PC-9 (cell line): ENCODE data around the gene FKBP1A. TPM values are rescaled to one million over a fixed set of nuclear protein-coding genes. Genes with fewer than 3 reads are reported as not detected.
A peak's percentile ranks its signal among the peaks of the same experiment; 100 is the strongest.

Source experiments
- BruUV-seq: library from RNA; stranded (reverse); fragments of 400-500 nt; replicated peaks from 2 replicates; lab custom pipeline; 2021; lab: Mats Ljungman, UMichigan
- CTCF ChIA-PET: fragments of 300-600 bp; sonication (Branson Sonifier 250); formaldehyde crosslinking; loops from one replicate; lab custom pipeline; 2022; ENCODE audit warnings: antibody characterized with exemption; lab: Charles Lee
- POLR2A ChIA-PET: fragments of 300-600 bp; sonication (Branson Sonifier 250); formaldehyde crosslinking; loops from one replicate; lab custom pipeline; 2022; ENCODE audit warnings: antibody characterized with exemption; ENCODE audit not compliant: unreplicated experiment; lab: Charles Lee
- DNase-seq, 2 experiments: peaks; one replicate each; pipeline versions ENCODE4 v3.0.0 to v3.0.0-alpha.2; 2015 to 2022; ENCODE audit warnings: mixed read lengths in 1 of 2
- H2AFZ ChIP-seq: fragments of 200-600 bp; sonication (generic); 2 replicates; pipeline ENCODE4 v1.8.1; 2017; ENCODE audit warnings: antibody characterized with exemption
- H3F3A ChIP-seq: fragments of 200-600 bp; sonication (generic); 2 replicates; pipeline ENCODE4 v1.8.1; 2017; ENCODE audit warnings: antibody characterized with exemption, mild to moderate bottlenecking, low read depth; ENCODE audit not compliant: insufficient read depth
- H3K27ac ChIP-seq: fragments of 200-600 bp; sonication (generic); 2 replicates; pipeline ENCODE4 v1.6.1; 2016; ENCODE audit warnings: mixed run types
- H3K27me3 ChIP-seq: fragments of 200-600 bp; sonication (generic); 2 replicates; pipeline ENCODE4 v1.6.1; 2016; ENCODE audit warnings: low read depth, mixed run types; ENCODE audit not compliant: insufficient read depth
- H3K36me3 ChIP-seq: fragments of 200-600 bp; sonication (generic); 2 replicates; pipeline ENCODE4 v1.6.1; 2016; ENCODE audit warnings: low read depth, mixed run types
- H3K4me1 ChIP-seq: fragments of 200-600 bp; sonication (generic); replicated peaks from 2 replicates; pipeline ENCODE4 v1.6.1; 2016; ENCODE audit warnings: mixed run types; ENCODE audit not compliant: insufficient read depth
- H3K4me2 ChIP-seq: fragments of 200-600 bp; sonication (generic); 2 replicates; pipeline ENCODE4 v1.6.1; 2017; ENCODE audit warnings: mixed run types
- H3K4me3 ChIP-seq: fragments of 200-600 bp; sonication (generic); 2 replicates; pipeline ENCODE4 v1.6.1; 2016; ENCODE audit warnings: mixed run types
- H3K79me2 ChIP-seq: fragments of 200-600 bp; sonication (generic); 2 replicates; pipeline ENCODE4 v1.6.1; 2017; ENCODE audit warnings: low read depth, mixed run types
- H3K9me2 ChIP-seq: fragments of 200-600 bp; sonication (generic); 2 replicates; pipeline ENCODE4 v1.8.1; 2017; ENCODE audit warnings: mild to moderate bottlenecking; ENCODE audit not compliant: insufficient read depth
- H3K9me3 ChIP-seq: fragments of 200-600 bp; sonication (generic); 2 replicates; pipeline ENCODE4 v1.8.1; 2016; ENCODE audit warnings: low read depth; ENCODE audit not compliant: insufficient read depth
- H4K20me1 ChIP-seq: fragments of 200-600 bp; sonication (generic); 2 replicates; pipeline ENCODE4 v1.8.1; 2017; ENCODE audit not compliant: insufficient read depth
- CTCF ChIP-seq: fragments of 200-600 bp; sonication (generic); conservative IDR thresholded peaks from 2 replicates; pipeline ENCODE4 v1.6.1; 2017; ENCODE audit warnings: mixed run types, antibody characterized with exemption, mild to moderate bottlenecking, moderate library complexity
- EZH2 ChIP-seq: fragments of 200-600 bp; sonication (generic); IDR thresholded peaks from 2 replicates; pipeline ENCODE4 v1.8.0; 2017; ENCODE audit warnings: antibody characterized with exemption, low read depth
- intact Hi-C: fragments of 100-400 bp; cut with micrococcal nuclease; formaldehyde crosslinking; loops from one replicate; pipeline ENCODE4 v1.10.0; 2022; ENCODE audit not compliant: unreplicated experiment
- total RNA-seq: library from RNA; stranded (reverse); gene quantifications from 2 replicates; pipeline ENCODE4 v1.2.3, GENCODE V29; 2021

FKBP1A gene
- total RNA-seq, 1 experiment from 2014 or later: 320 TPM

DNA sequence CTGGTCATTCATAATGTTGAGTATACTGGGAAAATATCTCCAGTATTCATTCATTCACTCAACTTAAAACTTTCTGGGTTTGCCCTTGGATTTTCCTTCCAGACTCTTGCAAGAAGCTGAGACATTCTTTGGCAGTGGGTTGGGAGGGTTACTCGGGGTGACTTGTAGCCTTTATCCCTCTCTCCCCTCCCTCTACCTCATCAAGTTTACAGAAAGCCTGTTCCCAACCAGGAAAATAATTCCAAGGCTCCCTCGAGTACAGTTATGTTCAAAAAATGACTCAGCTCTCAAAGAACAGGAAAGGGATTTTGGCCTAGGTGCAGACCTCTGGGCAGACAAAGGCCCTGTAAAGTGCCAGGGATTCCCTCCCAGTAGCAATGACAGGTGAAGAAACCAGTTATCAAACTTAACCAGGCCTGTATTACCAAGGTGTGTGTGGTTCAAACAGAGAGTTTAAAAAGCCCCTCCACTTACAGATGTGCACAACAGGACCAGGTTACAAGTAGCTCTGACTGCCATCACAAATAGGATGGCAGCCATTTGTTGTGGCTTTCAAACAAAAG, 22.2 kb downstream of the FKBP1A start:
- no peak for DNase-seq
- H4K20me1 ChIP-seq: peaks cover 46% of the 10 kb centered on the region
- H3K27me3 ChIP-seq: no peaks in the 10 kb centered on the region
- no peak for TF ChIP-seq CTCF
- TF ChIP-seq EZH2: no peak
- H2AFZ ChIP-seq: no peak overlapping the region
- intact Hi-C loops: no loop called here
- no peak overlapping the region for H3K4me2 ChIP-seq
- H3K27ac ChIP-seq: 0 out of 2 replicates have a peak overlapping the region, but pooled peaks have one; percentile 3
- no TSS peak for BruUV-seq
- no peaks in the 10 kb centered on the region for H3K9me2 ChIP-seq
- peaks cover 37% of the 10 kb centered on the region for H3K36me3 ChIP-seq
- H3K9me3 ChIP-seq: no peaks in the 10 kb centered on the region; the same call in 1 of the 2 replicates
- peaks cover 48% of the 10 kb centered on the region for H3K79me2 ChIP-seq
- POLR2A ChIA-PET: no interaction called here
- H3K4me1 ChIP-seq: no peaks in the 10 kb centered on the region
- CTCF ChIA-PET: no interaction called here
- H3F3A ChIP-seq: peaks cover 59% of the 10 kb centered on the region
- no peak overlapping the region for H3K4me3 ChIP-seq

GRCh38 chr20:1369970-1370369, 22.9 kb downstream of the FKBP1A start:
- Histone ChIP-seq H3F3A (peaks cover 61% of the 10 kb centered on the region), H3K9me2 (no peaks in the 10 kb centered on the region), H3K79me2 (peaks cover 42% of the 10 kb centered on the region), H3K36me3 (peaks cover 35% of the 10 kb centered on the region), H3K27me3 (no peaks in the 10 kb centered on the region), H3K4me3 (no peak overlapping the region), H3K4me2 (no peak overlapping the region), H2AFZ (no peak overlapping the region), H3K9me3 (no peaks in the 10 kb centered on the region; the same call in 1 of the 2 replicates), H4K20me1 (peaks cover 39% of the 10 kb centered on the region), H3K4me1 (no peaks in the 10 kb centered on the region), H3K27ac (no peak overlapping the region)
- no peak for TF ChIP-seq CTCF
- no peak for TF ChIP-seq EZH2
- no peak for DNase-seq
- no TSS peak for BruUV-seq
- ChIA-PET POLR2A (no interaction called here), CTCF (no interaction called here)
- intact Hi-C loops: no loop called here

DNA sequence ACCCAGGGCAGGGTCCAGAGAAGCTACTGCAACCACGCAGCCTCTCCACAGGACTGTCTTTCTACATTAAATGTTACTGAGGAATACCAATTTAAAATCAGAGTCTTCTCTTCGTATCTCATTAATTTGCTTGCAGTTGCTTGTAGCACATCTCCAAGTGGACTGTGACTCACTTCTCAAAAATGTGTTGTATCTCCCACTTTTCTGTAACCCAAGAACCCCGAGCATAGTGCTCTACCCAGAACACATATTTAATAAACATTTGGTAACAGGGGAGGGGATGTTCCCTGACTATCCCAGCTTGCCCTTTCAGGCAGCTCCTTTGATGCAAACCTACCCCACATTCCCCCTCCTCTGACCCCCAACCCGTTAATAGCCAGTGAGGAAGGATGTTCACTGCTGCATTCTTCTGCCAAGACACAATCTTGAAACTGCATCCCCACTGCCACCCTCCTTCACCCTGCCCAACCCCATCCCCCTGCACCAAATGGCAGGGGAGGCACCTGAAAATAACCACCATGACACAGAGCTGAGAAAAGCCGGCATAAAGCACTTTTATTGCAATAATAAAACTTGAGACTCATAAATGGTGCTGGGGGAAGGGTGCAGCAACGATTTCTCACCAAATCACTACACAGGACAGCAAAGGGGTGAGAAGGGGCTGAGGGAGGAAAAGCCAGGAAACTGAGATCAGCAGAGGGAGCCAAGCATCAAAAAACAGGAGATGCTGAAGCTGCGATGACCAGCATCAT, 24.2 kb downstream of the FKBP1A start:
- Histone ChIP-seq H3K4me1 (no peaks in the 10 kb centered on the region), H4K20me1 (peaks cover 34% of the 10 kb centered on the region), H3K9me2 (no peaks in the 10 kb centered on the region), H3K4me2 (no peak overlapping the region), H3K36me3 (peaks cover 30% of the 10 kb centered on the region), H3K27ac (no peak overlapping the region; the same call in 1 of the 2 replicates), H3K9me3 (no peaks in the 10 kb centered on the region), H2AFZ (no peak overlapping the region), H3K4me3 (no peak overlapping the region), H3K27me3 (no peaks in the 10 kb centered on the region), H3F3A (peaks cover 53% of the 10 kb centered on the region), H3K79me2 (peaks cover 28% of the 10 kb centered on the region)
- TF ChIP-seq EZH2: no peak
- no peak for TF ChIP-seq CTCF
- DNase-seq: no peak
- intact Hi-C loops: no loop called here
- ChIA-PET POLR2A (interaction anchor here (0.7 kb wide), 1 partner anchor 15 kb away, joined by 4 read pairs; no protein-coding TSS in a partner anchor), CTCF (no interaction called here)
- TSS peak; percentile 34 for BruUV-seq
